ENCODE results near the gene NFASC.

The NFASC gene

DNA sequence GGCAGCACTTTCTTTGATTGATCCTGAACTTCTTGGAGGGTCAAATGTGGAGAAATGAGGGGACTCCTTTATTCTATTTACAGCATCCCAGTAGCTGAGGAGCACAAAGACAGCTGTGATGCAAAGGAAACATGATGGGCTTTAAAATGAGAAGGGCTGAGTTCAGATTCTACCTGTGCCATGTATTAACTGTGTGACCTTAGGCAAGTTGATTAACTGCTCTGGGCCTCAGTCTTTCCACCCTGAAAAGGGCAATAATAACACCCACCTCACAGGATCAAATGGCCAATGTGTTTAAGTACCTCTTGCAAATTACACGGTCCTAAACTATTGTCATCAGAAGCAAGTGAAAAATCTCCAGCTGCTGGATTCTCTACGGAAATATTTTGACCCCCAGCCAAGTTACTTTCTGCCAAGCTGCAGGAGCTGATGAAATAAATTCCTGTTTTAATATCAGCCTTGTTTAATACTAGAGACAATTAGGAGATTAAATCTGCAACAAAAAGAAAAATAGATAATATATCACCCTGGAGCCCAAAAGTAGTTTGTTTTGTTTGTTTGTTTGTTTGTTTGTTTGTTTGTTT is 197.9 kb downstream of the NFASC start:
- H3K27ac ChIP-seq (ENCODE audit: low read length), result no peak overlapping the region
- H4K20me1 ChIP-seq (ENCODE audit: insufficient read depth, low read length), result no peaks in the 10 kb centered on the region
- H3K9me2 ChIP-seq (replicated peaks; ENCODE audit: insufficient read depth, low read length), result no peaks in the 10 kb centered on the region
- H3F3A ChIP-seq (ENCODE audit: insufficient read depth, low read length), result no peaks in the 10 kb centered on the region
- H3K9ac ChIP-seq (ENCODE audit: low read length), result no peak overlapping the region
- no peak for DNase-seq
- TF ChIP-seq, protein P1, sequence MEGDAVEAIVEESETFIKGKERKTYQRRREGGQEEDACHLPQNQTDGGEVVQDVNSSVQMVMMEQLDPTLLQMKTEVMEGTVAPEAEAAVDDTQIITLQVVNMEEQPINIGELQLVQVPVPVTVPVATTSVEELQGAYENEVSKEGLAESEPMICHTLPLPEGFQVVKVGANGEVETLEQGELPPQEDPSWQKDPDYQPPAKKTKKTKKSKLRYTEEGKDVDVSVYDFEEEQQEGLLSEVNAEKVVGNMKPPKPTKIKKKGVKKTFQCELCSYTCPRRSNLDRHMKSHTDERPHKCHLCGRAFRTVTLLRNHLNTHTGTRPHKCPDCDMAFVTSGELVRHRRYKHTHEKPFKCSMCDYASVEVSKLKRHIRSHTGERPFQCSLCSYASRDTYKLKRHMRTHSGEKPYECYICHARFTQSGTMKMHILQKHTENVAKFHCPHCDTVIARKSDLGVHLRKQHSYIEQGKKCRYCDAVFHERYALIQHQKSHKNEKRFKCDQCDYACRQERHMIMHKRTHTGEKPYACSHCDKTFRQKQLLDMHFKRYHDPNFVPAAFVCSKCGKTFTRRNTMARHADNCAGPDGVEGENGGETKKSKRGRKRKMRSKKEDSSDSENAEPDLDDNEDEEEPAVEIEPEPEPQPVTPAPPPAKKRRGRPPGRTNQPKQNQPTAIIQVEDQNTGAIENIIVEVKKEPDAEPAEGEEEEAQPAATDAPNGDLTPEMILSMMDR (IDR thresholded peaks at IDR 0.05; ENCODE audit: low read length), result no peak
- no peak for TF ChIP-seq EZH2 (optimal IDR thresholded peaks at IDR 0.05; ENCODE audit: low read depth, low read length)
- no peak for TF ChIP-seq EZH2phosphoT487 (IDR thresholded peaks at IDR 0.05; ENCODE audit: low read length)
- no peaks in the 10 kb centered on the region for H3K9me3 ChIP-seq (replicated peaks; ENCODE audit: insufficient read depth, low read length)
- no peaks in the 10 kb centered on the region for H3K4me1 ChIP-seq (ENCODE audit: low read length)
- H3K27me3 ChIP-seq (replicated peaks; ENCODE audit: insufficient read depth, low read length), result no peaks in the 10 kb centered on the region; the same call in 1 of the 2 replicates
- no peak overlapping the region for H3K4me3 ChIP-seq (ENCODE audit: low read length)
- H3K79me2 ChIP-seq (ENCODE audit: low read length), result no peaks in the 10 kb centered on the region
- no peak overlapping the region for H2AFZ ChIP-seq (ENCODE audit: low read length)
- H3K4me2 ChIP-seq (ENCODE audit: low read depth, low read length), result no peak overlapping the region
- no peaks in the 10 kb centered on the region for H3K36me3 ChIP-seq (replicated peaks; ENCODE audit: insufficient read depth, low read length)

DNA sequence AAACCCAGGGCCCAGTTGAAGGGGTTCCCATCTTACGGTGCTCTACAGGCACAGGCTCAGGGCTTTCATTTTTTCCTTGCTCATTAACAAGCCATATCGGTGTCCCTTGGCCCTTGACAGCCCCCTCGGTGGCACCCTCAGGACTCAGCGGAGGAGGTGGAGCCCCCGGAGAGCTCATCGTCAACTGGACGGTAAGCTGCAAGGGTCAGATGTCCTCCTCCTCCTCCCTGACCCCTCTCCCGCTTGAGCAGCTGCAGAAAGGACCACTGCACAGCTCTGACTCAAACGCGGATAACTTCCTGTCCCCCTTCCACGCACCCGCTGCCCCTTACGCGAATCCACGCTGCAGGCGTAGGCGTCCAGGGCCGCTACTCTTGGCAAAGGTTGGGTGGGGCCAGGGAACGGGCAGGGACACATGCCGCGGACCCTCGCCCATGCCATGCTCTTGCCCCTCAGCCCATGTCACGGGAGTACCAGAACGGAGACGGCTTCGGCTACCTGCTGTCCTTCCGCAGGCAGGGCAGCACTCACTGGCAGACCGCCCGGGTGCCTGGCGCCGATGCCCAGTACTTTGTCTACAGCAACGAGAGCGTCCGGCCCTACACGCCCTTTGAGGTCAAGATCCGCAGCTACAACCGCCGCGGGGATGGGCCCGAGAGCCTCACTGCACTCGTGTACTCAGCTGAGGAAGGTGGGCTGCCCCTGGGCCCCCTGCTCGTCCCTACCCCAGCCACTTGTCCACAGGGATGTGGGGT is 198.9 kb downstream of the NFASC start:
- H2AFZ ChIP-seq (ENCODE audit: low read length), result no peak overlapping the region
- DNase-seq, result no peak
- H3K9me2 ChIP-seq (replicated peaks; ENCODE audit: insufficient read depth, low read length), result no peaks in the 10 kb centered on the region
- no peaks in the 10 kb centered on the region for H3K4me1 ChIP-seq (ENCODE audit: low read length)
- no peaks in the 10 kb centered on the region for H3K9me3 ChIP-seq (replicated peaks; ENCODE audit: insufficient read depth, low read length)
- no peaks in the 10 kb centered on the region for H3K79me2 ChIP-seq (ENCODE audit: low read length)
- no peaks in the 10 kb centered on the region for H3K36me3 ChIP-seq (replicated peaks; ENCODE audit: insufficient read depth, low read length)
- no peaks in the 10 kb centered on the region for H3F3A ChIP-seq (ENCODE audit: insufficient read depth, low read length)
- no peak overlapping the region for H3K27ac ChIP-seq (ENCODE audit: low read length)
- H3K9ac ChIP-seq (ENCODE audit: low read length), result no peak overlapping the region
- no peak overlapping the region for H3K4me2 ChIP-seq (ENCODE audit: low read depth, low read length)
- H4K20me1 ChIP-seq (ENCODE audit: insufficient read depth, low read length), result no peaks in the 10 kb centered on the region
- TF ChIP-seq EZH2 (optimal IDR thresholded peaks at IDR 0.05; ENCODE audit: low read depth, low read length) (no peak), EZH2phosphoT487 (IDR thresholded peaks at IDR 0.05; ENCODE audit: low read length) (no peak)
- TF ChIP-seq, protein P1 (IDR thresholded peaks at IDR 0.05; ENCODE audit: low read length), result no peak
- no peaks in the 10 kb centered on the region; the same call in 1 of the 2 replicates for H3K27me3 ChIP-seq (replicated peaks; ENCODE audit: insufficient read depth, low read length)
- H3K4me3 ChIP-seq (ENCODE audit: low read length), result no peak overlapping the region

DNA sequence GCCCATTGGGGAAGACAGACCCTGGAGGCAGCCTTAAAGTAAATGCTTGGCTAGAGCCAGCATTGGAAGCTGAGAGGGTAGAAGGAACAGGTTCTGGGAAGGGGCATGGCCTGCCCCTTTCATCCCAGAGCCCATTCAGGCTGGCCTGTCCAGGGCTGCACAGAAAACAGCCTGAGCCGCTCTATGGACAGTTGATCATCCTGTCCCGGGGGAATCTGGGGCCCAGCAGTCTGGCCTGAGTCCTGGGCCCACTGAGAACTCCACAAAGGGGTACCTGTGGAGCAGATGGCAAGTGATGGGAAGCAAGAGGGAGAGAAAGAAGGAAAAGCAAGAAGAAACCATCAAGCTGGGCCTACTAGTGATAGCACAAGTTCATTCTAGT is 200.4 kb downstream of the NFASC start:
- H3K36me3 ChIP-seq (replicated peaks; ENCODE audit: insufficient read depth, low read length), result no peaks in the 10 kb centered on the region
- TF ChIP-seq EZH2 (optimal IDR thresholded peaks at IDR 0.05; ENCODE audit: low read depth, low read length) (no peak), EZH2phosphoT487 (IDR thresholded peaks at IDR 0.05; ENCODE audit: low read length) (no peak)
- TF ChIP-seq, protein P1 (IDR thresholded peaks at IDR 0.05; ENCODE audit: low read length), result no peak
- H3K4me2 ChIP-seq (ENCODE audit: low read depth, low read length), result no peak overlapping the region
- no peaks in the 10 kb centered on the region for H3K9me3 ChIP-seq (replicated peaks; ENCODE audit: insufficient read depth, low read length)
- no peaks in the 10 kb centered on the region for H3F3A ChIP-seq (ENCODE audit: insufficient read depth, low read length)
- H4K20me1 ChIP-seq (ENCODE audit: insufficient read depth, low read length), result no peaks in the 10 kb centered on the region
- no peaks in the 10 kb centered on the region for H3K9me2 ChIP-seq (replicated peaks; ENCODE audit: insufficient read depth, low read length)
- no peak overlapping the region for H2AFZ ChIP-seq (ENCODE audit: low read length)
- no peaks in the 10 kb centered on the region for H3K4me1 ChIP-seq (ENCODE audit: low read length)
- no peak overlapping the region for H3K4me3 ChIP-seq (ENCODE audit: low read length)
- no peak overlapping the region for H3K27ac ChIP-seq (ENCODE audit: low read length)
- DNase-seq, result no peak
- no peaks in the 10 kb centered on the region for H3K79me2 ChIP-seq (ENCODE audit: low read length)
- H3K9ac ChIP-seq (ENCODE audit: low read length), result no peak overlapping the region
- H3K27me3 ChIP-seq (replicated peaks; ENCODE audit: insufficient read depth, low read length), result no peaks in the 10 kb centered on the region; the same call in 1 of the 2 replicates

All from MM.1S (cell line).